Measurements from ENCODE around the gene INTS13.
"Not testable (repeated sequence)": the region's sequence is repeated elsewhere in the genome, so short reads cannot be mapped to it uniquely, and the experiment has no call there.

The INTS13 gene

GRCh38 chr12:26872625-26873024 is 65.2 kb downstream of the INTS13 start:
- Histone ChIP-seq H3K27me3 (replicated peaks; ENCODE audit: control insufficient read depth, insufficient read depth, low read length, poor library complexity, severe bottlenecking) (no peaks in the 10 kb centered on the region), H3K4me1 (ENCODE audit: control insufficient read depth, insufficient read depth, low read length, poor library complexity, severe bottlenecking) (no peaks in the 10 kb centered on the region), H3K36me3 (ENCODE audit: control insufficient read depth, insufficient read depth, low read length) (no peaks in the 10 kb centered on the region), H3K27ac (ENCODE audit: insufficient read depth, low read length, poor library complexity, severe bottlenecking) (no peak overlapping the region), H3K9me3 (ENCODE audit: control insufficient read depth, low read length) (no peaks in the 10 kb centered on the region), H3K4me3 (ENCODE audit: insufficient read depth, low read depth, low read length, poor library complexity, severe bottlenecking) (no peak overlapping the region)
- DNase-seq = no peak

DNA sequence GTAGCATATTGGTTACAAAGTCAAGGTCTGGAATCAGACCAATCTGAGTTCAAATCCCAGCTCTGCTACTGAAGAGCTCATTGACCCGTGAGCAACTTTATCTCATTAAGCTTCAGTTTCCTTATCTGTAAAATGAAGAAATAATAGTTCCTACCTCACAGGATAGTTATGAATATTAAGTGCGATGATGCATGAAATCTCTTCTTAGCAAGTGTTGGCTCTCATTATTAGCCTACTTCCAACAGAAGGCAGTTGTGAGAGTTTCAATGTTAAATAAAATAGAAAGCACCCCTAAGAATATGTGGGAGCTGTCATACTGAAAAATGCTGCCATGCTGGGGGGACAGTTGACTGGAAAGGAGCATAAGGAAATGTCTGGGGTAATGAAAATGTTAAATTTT is 65.8 kb downstream of the INTS13 start:
- Histone ChIP-seq H3K27me3 (replicated peaks; ENCODE audit: control insufficient read depth, insufficient read depth, low read length, poor library complexity, severe bottlenecking) (no peaks in the 10 kb centered on the region), H3K9me3 (ENCODE audit: control insufficient read depth, low read length) (no peaks in the 10 kb centered on the region), H3K36me3 (ENCODE audit: control insufficient read depth, insufficient read depth, low read length) (no peaks in the 10 kb centered on the region), H3K4me1 (ENCODE audit: control insufficient read depth, insufficient read depth, low read length, poor library complexity, severe bottlenecking) (peaks cover 3% of the 10 kb centered on the region), H3K27ac (ENCODE audit: insufficient read depth, low read length, poor library complexity, severe bottlenecking) (no peak overlapping the region), H3K4me3 (ENCODE audit: insufficient read depth, low read depth, low read length, poor library complexity, severe bottlenecking) (no peak overlapping the region)
- no peak for DNase-seq

DNA sequence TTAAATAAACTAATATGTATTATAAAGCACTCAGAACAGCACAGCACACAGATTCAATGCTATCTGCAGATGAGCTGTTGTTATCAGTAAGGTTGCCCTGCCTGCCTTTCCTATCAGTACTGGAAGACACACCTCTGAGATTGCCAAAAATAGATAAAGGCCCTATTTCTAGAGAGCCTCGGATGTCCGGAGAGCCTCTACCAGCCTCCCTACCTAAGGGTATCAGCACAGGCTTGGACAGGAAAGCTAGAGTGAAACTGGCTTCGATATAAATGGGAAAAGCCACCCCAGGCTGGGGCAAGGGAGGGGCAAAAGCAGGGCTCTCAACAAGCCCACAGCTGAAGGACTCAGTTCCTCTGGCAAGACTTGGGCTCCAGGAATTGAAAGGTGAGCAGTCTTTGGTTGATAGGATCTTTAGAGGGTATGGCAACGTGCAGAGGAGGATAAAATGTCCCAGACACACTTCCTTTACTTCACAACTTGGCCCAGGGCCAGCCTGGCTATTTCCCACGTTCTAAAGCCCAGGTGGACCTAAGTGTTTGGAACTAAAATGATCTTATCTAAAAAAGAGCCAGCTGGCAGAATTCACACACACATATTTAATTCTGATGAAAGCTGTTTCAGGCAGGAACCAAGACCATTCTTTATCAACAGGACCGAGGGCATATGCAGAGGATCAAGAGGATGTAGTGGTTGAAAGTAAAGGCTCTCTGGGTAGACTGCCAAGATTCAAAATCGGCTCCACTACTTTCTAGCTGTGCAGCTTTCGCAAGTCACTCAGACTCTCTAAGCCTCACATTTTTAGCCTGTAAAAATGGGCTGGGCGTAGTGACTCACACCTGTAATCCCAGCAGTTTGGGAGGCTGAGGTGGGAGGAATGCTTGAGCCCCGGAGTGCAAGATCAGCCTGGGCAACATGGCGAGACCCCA is 67.0 kb downstream of the INTS13 start:
- H3K4me1 ChIP-seq (ENCODE audit: control insufficient read depth, insufficient read depth, low read length, poor library complexity, severe bottlenecking) = peaks cover 4% of the 10 kb centered on the region
- no peak overlapping the region for H3K4me3 ChIP-seq (ENCODE audit: insufficient read depth, low read depth, low read length, poor library complexity, severe bottlenecking)
- H3K9me3 ChIP-seq (ENCODE audit: control insufficient read depth, low read length) = no peaks in the 10 kb centered on the region
- no peaks in the 10 kb centered on the region for H3K36me3 ChIP-seq (ENCODE audit: control insufficient read depth, insufficient read depth, low read length)
- DNase-seq = no peak
- H3K27me3 ChIP-seq (replicated peaks; ENCODE audit: control insufficient read depth, insufficient read depth, low read length, poor library complexity, severe bottlenecking) = no peaks in the 10 kb centered on the region
- H3K27ac ChIP-seq (ENCODE audit: insufficient read depth, low read length, poor library complexity, severe bottlenecking) = no peak overlapping the region

DNA sequence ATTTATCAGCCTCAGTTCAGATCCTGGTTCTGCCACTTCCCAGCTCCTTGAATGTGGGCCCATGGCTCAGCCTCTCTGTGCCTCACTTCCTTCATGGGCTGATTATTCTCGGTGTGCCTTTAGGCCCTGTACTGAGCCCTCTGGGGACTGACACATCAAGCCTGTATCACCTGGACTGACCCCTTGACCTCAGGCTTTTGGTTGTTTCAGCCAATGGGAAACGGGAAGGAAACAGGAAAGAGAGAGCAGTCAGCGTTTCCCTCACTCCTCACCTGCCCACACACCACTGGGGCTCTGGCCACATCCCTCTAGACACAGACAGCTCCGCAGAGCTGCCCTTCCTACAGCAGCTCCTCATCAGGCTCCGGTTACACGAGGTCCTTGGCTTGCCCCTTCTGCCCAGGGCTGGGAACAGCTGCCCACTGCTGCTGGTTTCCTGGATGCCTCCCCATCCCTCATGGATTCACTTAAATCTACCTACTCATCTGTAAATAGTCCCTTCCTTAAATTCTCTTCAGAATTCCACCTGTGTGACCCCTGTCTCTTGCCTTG is 67.8 kb downstream of the INTS13 start:
- Histone ChIP-seq H3K4me1 (ENCODE audit: control insufficient read depth, insufficient read depth, low read length, poor library complexity, severe bottlenecking) (peaks cover 4% of the 10 kb centered on the region), H3K4me3 (ENCODE audit: insufficient read depth, low read depth, low read length, poor library complexity, severe bottlenecking) (no peak overlapping the region), H3K9me3 (ENCODE audit: control insufficient read depth, low read length) (no peaks in the 10 kb centered on the region), H3K27me3 (replicated peaks; ENCODE audit: control insufficient read depth, insufficient read depth, low read length, poor library complexity, severe bottlenecking) (no peaks in the 10 kb centered on the region), H3K27ac (ENCODE audit: insufficient read depth, low read length, poor library complexity, severe bottlenecking) (no peak overlapping the region), H3K36me3 (ENCODE audit: control insufficient read depth, insufficient read depth, low read length) (no peaks in the 10 kb centered on the region)
- DNase-seq = no peak

DNA sequence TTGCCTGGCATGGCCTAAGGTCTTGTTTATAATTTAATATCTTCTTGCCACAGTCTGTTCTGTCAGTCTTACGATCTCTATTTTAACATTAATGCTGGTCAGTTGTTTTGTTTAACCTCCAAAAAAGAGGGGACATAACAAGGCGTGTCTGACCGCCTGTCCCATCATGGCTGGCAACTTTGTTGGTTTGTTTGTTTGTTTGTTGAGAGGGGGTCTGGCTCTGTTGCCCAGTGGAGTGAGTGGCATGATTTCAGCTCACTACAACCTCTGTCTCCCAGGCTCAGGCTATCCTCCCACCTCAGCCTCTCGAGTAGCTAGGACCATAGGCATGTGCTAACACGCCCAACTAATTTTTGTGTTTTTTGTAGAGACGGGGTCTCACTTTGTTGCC is 68.7 kb downstream of the INTS13 start:
- no peaks in the 10 kb centered on the region for H3K27me3 ChIP-seq (replicated peaks; ENCODE audit: control insufficient read depth, insufficient read depth, low read length, poor library complexity, severe bottlenecking)
- no peaks in the 10 kb centered on the region for H3K36me3 ChIP-seq (ENCODE audit: control insufficient read depth, insufficient read depth, low read length)
- H3K27ac ChIP-seq (ENCODE audit: insufficient read depth, low read length, poor library complexity, severe bottlenecking) = no peak overlapping the region
- no peak for DNase-seq
- no peak overlapping the region for H3K4me3 ChIP-seq (ENCODE audit: insufficient read depth, low read depth, low read length, poor library complexity, severe bottlenecking)
- peaks cover 4% of the 10 kb centered on the region for H3K4me1 ChIP-seq (ENCODE audit: control insufficient read depth, insufficient read depth, low read length, poor library complexity, severe bottlenecking)
- H3K9me3 ChIP-seq (ENCODE audit: control insufficient read depth, low read length) = no peaks in the 10 kb centered on the region

- Histone ChIP-seq H3K36me3 (ENCODE audit: control insufficient read depth, insufficient read depth, low read length) (no peaks in the 10 kb centered on the region), H3K4me3 (ENCODE audit: insufficient read depth, low read depth, low read length, poor library complexity, severe bottlenecking) (no peak overlapping the region), H3K9me3 (ENCODE audit: control insufficient read depth, low read length) (no peaks in the 10 kb centered on the region), H3K27ac (ENCODE audit: insufficient read depth, low read length, poor library complexity, severe bottlenecking) (no peak overlapping the region), H3K4me1 (ENCODE audit: control insufficient read depth, insufficient read depth, low read length, poor library complexity, severe bottlenecking) (peaks cover 4% of the 10 kb centered on the region), H3K27me3 (replicated peaks; ENCODE audit: control insufficient read depth, insufficient read depth, low read length, poor library complexity, severe bottlenecking) (no peaks in the 10 kb centered on the region)
- no peak for DNase-seq
These were observed 69.2 kb downstream of the INTS13 start for GRCh38 chr12:26868447-26869103.

GRCh38 chr12:26867080-26867479 is 70.7 kb downstream of the INTS13 start:
- Histone ChIP-seq H3K9me3 (ENCODE audit: control insufficient read depth, low read length) (no peaks in the 10 kb centered on the region), H3K27ac (ENCODE audit: insufficient read depth, low read length, poor library complexity, severe bottlenecking) (no peak overlapping the region), H3K4me1 (ENCODE audit: control insufficient read depth, insufficient read depth, low read length, poor library complexity, severe bottlenecking) (peaks cover 4% of the 10 kb centered on the region), H3K36me3 (ENCODE audit: control insufficient read depth, insufficient read depth, low read length) (no peaks in the 10 kb centered on the region), H3K27me3 (replicated peaks; ENCODE audit: control insufficient read depth, insufficient read depth, low read length, poor library complexity, severe bottlenecking) (no peaks in the 10 kb centered on the region), H3K4me3 (ENCODE audit: insufficient read depth, low read depth, low read length, poor library complexity, severe bottlenecking) (no peak overlapping the region)
- no peak for DNase-seq

- Histone ChIP-seq H3K4me3 (ENCODE audit: insufficient read depth, low read depth, low read length, poor library complexity, severe bottlenecking) (no peak overlapping the region), H3K27me3 (replicated peaks; ENCODE audit: control insufficient read depth, insufficient read depth, low read length, poor library complexity, severe bottlenecking) (no peaks in the 10 kb centered on the region), H3K36me3 (ENCODE audit: control insufficient read depth, insufficient read depth, low read length) (no peaks in the 10 kb centered on the region), H3K27ac (ENCODE audit: insufficient read depth, low read length, poor library complexity, severe bottlenecking) (no peak overlapping the region), H3K4me1 (ENCODE audit: control insufficient read depth, insufficient read depth, low read length, poor library complexity, severe bottlenecking) (peaks cover 4% of the 10 kb centered on the region), H3K9me3 (ENCODE audit: control insufficient read depth, low read length) (no peaks in the 10 kb centered on the region)
- no peak for DNase-seq
These were observed 74.3 kb downstream of the INTS13 start for GRCh38 chr12:26863515-26863914.

DNA sequence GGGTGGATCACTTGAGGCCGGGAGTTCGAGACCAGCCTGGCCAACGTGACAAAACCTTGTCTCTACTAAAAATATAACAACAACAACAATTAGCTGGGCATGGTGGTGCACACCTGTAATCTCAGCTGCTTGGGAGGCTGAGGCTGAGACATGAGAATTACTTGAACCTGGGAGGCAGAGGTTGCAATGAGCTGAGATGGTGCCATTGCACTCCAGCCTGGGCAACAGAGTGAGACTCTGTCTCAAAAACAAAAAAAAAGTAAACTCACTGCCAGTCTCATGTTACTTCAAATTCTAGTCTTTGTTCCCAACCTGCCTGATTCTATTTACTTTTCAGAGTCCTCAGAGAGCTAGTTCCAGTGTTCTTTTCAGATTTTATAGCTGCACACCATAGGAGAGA is 75.0 kb downstream of the INTS13 start:
- not testable (repeated sequence) for DNase-seq; H3K4me1 ChIP-seq (ENCODE audit: control insufficient read depth, insufficient read depth, low read length, poor library complexity, severe bottlenecking); H3K9me3 ChIP-seq (ENCODE audit: control insufficient read depth, low read length); H3K36me3 ChIP-seq (ENCODE audit: control insufficient read depth, insufficient read depth, low read length); H3K27ac ChIP-seq (ENCODE audit: insufficient read depth, low read length, poor library complexity, severe bottlenecking); H3K4me3 ChIP-seq (ENCODE audit: insufficient read depth, low read depth, low read length, poor library complexity, severe bottlenecking); H3K27me3 ChIP-seq (replicated peaks; ENCODE audit: control insufficient read depth, insufficient read depth, low read length, poor library complexity, severe bottlenecking)

DNA sequence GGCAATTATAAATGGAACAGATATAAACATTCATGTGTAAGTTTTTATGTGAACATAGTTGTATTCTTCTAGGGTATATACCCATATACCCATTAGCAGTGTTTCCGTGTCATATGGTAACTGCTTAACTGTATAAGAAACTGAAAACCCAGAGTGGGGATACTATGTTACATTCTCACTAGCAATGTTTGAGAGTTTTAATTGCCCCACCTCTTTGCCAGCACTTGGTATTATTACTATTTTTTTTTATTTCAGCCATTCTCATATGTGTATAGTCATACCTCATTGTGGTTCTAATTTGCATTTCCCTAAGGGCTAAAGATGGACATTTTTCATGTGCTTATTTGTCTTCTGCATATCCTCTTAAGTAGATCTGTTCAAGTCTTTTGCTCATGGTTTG is 76.1 kb downstream of the INTS13 start:
- no peaks in the 10 kb centered on the region for H3K36me3 ChIP-seq (ENCODE audit: control insufficient read depth, insufficient read depth, low read length)
- H3K9me3 ChIP-seq (ENCODE audit: control insufficient read depth, low read length) = no peaks in the 10 kb centered on the region
- H3K27ac ChIP-seq (ENCODE audit: insufficient read depth, low read length, poor library complexity, severe bottlenecking) = no peak overlapping the region
- no peaks in the 10 kb centered on the region for H3K4me1 ChIP-seq (ENCODE audit: control insufficient read depth, insufficient read depth, low read length, poor library complexity, severe bottlenecking)
- no peaks in the 10 kb centered on the region for H3K27me3 ChIP-seq (replicated peaks; ENCODE audit: control insufficient read depth, insufficient read depth, low read length, poor library complexity, severe bottlenecking)
- no peak for DNase-seq
- H3K4me3 ChIP-seq (ENCODE audit: insufficient read depth, low read depth, low read length, poor library complexity, severe bottlenecking) = no peak overlapping the region

All from effector memory CD4-positive, alpha-beta T cell (primary cell).